ENCODE measurements around the gene CXCL8.

- TF ChIP-seq GATA2 (IDR thresholded peaks at IDR 0.05; ENCODE audit: low read depth, low read length) (no peak), GATA3 (IDR thresholded peaks at IDR 0.05; ENCODE audit: low read depth, low read length) (no peak)
Observed at GRCh38 chr4:73701116-73701515, 39.3 kb upstream of the CXCL8 start.
